Measurements from ENCODE around the gene JAKMIP3.

The JAKMIP3 gene

DNA sequence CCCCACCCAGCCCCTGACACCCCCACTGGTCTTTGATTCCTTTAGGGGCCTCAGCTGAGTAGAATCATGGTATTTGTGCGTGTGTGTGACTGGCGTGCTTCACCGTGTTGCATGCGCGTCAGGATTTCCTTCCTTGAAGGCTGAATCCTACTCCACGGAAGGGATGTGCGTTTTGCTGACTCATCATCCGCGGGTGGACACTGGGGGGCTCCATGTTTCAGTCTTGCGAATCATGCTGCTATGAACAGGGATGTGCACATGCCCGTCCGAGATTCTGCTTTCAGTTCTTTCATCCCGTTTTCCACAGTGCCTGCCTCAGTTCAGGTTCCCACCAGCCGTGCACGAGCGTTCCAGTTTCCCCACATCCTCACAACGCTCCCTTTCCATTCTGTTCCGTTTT is 20.9 kb upstream of the JAKMIP3 start:
- DNase-seq = no peak

DNA sequence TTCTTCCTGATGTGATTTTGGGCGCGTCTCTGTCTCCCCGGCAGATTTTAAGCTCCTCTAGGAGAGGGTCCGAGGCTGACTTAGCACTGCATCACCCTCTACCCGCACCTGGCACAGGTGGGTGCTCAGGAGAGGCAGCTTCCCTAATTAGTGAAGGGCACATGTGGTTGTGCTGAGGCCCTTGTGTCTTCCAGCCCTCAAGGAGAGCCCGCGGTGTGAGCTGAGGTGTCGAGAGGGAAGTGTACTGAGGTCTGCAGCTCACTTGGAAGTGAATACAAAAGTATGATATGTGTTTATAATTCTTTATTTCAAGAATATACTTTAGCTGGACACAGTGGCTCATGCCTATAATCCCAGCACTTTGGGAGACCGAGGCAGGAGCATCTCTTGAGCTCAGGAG is 20.4 kb upstream of the JAKMIP3 start:
- DNase-seq = no peak

DNA sequence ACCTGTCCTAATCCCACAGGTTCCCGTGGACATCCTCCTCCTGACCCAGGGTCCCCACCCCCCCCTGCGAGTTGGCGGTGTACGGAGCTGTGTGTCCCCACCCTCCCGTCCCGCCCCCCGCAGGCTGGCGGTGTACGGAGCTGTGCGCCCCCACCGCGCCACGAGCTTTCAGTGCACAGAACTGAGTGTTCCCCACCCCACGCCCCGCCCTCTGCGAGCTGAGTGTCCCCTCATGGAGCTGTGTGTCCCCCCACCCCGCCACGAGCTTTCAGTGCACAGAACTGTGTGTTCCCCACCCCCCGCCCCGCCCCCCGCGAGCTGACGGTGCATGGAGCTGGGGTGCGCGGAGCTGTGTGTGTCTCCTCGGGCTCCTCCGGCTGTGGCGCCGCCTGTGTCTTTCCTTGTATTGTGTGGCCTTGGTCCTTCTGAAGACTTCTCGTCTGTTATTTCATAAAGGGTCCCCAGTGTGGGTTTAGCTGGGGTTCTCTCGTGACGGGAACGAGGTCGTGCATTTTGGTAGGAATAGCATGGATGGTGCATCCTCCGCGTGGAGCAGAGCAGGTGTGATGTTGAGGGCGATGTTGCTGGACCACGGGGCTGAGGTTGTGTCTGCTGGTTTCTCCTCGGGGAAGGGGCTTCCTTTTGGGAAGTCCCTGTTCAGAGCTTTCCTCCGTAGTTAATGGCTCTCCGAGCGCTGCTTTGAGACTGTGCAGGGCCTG is 18.0 kb upstream of the JAKMIP3 start:
- no peak for DNase-seq

DNA sequence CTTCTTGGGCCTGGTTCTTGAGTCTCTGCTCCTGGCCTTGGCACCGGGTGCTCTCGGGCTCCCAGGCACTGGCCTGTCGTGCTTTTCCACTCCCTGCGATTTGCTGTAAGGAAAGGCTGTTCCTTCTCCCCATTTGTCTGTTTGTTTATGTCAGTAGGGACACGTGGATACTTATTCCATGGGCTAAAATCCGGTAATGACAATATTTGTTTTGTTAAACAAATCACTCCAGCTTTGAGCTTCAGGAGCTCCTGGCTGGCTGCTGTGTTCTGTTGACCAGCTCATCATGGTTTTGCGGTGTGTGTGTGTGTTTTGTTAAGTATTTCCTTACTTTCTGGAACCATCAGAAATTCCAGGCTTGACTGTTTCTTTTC is 17.5 kb upstream of the JAKMIP3 start:
- no peak for DNase-seq

DNA sequence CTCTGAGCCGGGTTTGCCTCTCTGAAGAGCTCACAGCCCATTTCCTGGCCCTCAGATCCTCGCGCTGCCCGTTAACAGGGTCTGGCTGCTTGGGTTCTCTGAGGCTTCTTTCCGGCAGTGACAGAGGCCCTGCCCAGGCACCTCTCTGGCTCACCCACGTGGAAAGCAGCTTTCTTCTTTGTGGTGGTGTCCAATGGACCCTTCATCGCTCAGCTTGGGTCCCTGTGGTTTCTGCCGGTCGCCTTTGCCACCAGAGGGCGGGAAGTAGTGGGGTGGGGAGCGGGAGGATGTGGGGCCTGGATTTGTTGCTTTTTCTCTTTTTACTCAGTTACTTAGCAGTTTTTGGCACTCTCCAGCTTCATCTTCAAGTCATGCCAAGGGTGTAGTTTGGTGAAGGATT is 15.6 kb upstream of the JAKMIP3 start:
- no peak for DNase-seq

DNA sequence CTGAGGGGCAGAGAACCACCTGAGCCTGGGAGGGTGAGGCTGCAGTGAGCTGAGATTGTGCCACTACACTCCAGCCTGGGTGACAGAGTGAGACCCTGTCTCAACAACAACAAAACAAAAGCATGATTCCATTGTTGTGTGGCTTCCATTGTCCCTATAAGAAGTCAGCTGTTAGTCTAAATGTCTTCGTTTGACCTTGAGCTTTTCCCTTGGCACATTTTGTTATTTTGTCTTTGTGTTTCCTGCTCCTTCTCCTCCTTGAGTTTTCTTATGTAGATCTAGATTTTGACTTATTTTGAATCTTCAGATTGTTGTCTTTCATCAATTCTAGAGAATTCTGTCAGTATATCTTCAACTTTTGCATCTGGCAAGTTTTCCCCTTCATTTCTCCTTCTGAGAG is 13.6 kb upstream of the JAKMIP3 start:
- no peak for DNase-seq

DNA sequence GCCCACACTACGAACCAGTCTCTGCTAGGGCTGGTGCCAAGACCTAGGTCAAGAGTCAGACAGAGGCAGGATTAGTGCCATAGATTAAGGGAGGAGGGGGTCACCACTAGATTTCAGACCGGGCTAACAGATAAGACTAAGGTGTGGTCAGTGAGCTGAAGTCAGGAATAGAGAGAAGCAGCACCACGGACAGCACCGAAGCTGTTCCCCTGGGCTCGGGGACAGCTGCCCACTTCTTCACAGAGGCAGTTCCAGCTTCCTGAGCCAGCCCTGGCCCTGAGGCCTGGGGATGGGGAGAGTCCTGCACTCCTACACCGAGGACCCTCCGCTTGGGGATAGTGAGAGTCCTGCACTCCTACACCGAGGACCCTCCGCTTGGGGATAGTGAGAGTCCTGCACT is 11.2 kb upstream of the JAKMIP3 start:
- DNase-seq = no peak

DNA sequence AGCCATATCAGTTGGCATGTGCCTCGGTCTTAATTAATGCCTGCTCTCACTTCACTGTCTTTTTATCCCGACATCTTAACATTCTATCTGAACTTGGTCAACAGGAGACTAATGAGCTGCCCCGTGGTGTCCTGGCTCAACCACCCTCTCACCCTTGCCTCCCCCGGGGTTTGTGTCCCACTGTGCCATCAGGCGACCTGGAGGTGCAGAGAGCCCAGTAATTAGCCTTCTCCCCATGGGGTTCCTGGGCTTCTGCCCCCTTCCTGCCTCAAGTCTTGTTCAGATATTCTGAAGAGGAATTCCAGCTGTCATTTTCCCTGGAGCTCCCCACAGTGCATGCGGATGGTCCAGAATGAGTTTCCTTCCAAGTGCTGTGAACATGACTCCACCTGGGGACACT is 10.1 kb upstream of the JAKMIP3 start:
- DNase-seq = no peak

DNA sequence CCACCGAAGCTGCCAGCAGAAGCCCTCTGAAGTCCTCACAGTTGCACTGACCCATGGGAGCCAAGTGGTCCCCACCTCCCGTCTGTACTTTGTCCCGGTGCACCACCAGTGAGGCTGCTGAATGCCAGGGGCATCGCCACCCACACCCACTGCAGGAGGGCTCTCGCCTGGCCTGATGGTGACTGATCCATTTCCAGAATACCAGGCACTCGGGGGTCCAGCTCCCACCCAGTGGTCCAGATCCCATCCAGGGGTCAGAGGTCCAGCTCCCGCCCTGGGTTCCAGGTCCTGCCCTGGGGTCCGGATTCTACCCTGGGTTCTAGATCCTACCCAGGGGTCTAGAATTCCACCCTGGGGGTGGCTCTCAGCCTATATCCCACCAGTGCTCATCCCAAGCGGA is 9.1 kb upstream of the JAKMIP3 start:
- no peak for DNase-seq

DNA sequence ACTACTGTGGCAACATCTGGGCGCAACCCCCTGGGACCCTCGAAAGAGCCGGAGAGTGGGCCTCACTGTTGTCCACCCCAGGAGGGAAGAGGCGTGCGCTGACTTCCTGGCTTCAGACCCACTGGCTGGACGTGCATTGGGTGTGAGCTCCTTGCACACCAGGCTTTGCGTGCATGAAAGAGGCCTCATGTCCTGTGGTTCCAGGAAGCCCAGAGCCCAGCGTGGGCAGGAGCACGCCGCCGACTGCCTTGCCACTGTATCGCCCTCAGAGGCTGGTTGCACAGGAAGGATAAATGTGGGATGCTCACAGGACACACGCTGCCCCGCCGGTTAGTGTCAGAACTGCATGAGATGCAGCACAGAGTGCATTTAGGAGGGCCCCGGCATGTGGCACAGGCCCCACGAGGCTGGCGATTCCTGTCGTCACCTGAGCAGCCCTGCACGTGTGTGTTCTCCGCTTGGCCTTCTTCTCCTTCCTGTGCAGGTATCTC is 8.5 kb upstream of the JAKMIP3 start:
- DNase-seq = no peak

DNA sequence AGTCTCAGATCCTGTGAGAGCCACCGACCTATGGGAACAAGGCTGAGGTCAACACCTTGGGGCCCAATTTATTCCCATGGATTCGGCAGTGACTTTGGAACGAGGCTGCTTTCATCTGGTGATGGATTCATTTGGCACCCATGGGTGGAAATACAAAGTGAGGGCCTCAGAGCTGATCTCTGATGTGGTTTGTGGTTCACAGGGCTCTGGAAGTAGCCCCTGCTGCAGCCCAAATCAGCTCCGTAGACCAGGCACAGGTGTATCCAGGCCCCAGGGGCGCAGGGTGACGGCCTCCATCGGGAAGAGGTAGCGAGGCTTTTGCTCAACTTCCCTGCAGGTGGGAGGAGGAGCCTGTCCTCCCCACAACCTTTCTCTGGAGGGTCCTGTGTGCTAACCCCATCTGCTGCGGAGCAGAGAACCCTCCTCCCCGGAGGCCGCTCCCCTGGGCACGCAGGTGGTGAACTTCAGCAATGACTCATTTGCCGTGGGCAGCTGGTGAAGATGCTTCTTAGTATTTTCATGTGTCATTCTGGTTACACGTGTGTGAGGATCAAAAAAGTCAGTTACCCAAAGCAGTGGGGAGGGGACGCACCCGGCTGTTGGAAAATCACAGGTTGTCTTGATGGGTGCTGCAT is 7.5 kb upstream of the JAKMIP3 start:
- DNase-seq = no peak

DNA sequence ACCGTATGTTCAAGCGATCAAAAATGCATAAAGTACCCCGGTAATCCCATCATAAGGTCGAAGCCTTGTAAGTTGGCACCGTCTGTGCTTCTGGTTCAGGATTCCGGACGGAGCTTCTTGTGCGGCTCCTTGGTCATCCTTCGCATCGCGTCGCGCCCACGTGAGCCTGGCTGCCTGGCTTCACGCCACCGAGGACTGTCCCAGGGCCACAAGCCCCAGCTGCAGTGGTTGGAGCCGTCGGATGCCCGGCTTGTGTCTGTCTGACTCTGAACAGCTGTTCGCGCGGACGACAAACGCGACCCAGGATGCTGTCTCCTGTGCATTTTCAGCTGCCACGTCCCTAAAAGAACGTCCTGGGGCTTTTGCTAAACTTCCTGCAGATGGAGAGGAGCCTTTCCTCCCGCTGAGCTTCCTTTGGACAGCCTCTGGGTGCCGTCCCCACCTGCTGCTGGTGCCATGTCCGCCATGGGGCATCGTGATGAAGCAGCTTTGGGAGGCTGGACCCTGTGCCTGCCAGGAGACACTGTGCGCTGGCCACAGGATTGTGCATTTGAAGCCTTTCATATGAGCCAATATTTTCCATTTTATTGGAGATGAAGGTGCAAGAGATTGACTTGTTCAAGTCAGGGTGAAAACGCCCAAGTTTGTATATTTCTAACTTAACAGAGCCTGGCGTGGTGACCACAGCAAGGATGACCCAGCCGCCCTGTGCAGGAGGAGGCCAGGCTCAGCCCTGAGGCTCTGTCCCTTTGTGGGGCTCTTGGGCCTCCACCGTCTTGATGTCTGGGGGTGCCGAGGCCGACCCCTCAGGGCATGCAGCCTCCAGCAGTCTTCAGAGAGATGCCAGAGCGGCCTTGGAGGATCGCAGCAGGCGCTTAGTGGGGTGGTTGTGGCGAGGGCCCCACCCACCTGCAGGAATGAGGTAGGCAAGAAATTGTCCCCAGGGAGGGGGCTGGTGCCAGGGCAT is 6.7 kb upstream of the JAKMIP3 start:
- DNase-seq = no peak

DNA sequence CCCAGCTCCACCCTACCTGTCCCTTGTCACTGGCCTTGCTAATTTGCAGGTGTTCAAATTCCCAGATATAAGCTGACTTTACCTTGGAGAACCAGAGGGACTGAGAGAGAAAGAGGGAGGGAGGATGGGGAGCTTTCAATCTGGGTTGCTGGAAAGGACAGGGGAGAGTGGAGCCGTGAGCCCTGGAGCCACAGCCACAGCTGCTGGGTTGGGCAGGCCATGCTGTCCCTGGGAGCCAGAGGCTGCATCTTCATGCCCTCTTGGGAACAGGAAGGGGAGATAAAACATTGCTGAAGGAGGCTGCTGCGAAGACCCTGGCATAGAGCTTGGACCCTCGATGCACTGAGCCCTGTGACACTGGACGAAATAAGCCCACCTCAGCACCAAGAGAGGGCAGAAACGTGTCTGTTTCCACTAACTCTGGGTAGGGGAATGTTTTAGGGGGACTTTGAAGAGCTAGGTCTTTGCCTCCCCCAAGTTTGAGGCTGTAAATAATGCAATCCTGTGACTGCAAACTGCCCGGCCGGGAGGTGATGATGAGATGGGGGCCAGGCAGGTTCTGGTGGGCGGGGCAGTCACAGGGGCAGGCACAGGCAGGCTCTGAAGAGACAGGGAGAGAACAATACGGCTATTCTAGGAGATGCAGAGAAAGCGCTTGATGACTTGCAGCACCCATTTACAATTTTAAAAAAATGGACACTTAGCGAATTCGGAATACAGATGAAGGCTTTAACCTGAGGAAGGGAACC is 5.8 kb upstream of the JAKMIP3 start:
- no peak for DNase-seq

DNA sequence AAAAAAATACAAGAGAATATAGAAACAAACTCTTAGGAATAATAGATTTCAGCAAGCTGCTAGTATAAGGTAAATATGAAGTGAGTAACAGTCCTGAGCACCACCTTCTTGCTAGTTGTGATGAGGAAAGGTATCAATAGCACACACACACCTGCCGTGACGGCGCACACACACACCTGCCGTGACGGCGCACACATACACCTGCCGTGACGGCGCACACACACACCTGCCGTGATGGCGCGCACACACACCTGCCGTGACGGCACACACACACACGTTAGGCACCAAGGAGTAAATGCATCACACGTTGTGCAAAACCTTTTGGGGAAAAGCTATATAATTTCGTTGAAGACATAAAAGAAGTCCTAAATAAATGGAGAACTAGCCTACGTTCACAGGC is 4.7 kb upstream of the JAKMIP3 start:
- DNase-seq = no peak

DNA sequence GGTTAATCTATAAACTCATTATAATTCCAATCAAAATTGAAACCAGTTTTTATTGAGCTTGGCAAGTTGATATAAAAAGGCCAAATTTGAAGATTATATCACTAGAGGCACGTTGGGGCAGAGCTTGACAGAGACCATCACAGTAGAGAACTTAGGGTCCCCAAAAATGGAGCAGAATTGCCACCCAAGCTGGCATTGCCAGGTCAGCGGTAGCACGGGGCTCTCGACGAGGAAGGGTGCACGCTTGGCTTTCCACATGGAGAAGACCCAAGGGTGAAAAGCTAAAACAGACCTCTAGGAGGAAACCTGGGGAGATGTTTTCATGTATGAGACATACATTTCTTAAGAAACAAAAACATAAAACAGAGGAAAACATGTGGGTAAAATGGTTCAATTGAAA is 4.3 kb upstream of the JAKMIP3 start:
- no peak for DNase-seq

DNA sequence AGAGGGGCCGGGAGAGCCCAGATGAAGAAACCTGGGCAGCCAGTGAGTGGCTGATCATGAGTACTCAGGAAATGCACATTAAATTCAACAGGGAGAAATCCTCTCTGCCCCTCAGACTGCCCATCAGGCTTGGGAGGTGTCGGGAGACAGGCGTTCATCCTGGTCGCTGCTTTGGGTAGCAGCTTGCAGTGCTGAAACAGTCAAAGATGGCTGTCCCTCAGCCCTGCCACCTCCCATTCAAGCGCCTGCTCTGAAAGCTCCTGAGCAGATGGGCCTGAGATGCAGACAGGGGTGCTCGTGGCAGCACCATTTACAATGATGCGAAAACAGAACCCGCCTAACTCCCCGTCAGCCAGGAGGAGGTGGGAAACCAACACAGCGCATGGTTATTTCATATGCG is 3.6 kb upstream of the JAKMIP3 start:
- DNase-seq = no peak

DNA sequence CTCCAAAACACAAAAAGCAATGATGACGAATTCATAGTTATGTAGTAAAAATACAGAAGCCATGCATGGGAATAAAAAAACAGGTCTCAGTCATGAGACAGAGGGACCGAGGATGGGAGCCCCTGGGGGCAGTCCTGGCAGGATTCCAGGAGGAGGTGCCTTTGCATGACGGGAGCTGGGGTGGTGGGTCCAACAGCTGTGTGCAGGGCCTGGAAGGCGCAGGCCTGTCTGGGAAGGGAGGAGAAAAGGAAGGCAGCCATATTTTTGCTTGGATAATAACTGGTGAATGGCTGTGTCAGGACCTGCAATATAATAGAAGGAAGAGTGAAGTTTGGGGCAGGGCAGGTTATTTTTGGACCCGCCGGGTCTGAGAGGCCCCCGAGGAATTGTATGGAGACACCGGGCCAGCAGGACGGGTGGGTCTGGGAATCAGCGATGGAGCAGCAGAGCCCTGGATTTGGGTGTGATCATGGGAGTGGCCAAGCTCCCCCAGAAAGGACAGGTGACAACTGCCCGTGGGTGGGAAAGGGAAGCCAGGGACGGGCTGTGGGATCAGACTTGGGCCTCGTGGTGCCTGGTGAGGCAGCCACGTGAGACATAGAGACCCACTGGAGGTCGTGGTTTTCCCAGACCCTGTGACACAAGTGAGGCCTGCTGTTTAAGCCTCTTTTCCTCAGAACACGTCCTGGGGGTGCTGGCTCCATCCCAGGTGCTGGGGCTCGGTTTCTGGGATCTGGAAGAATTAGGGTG is 2.9 kb upstream of the JAKMIP3 start:
- no peak for DNase-seq

DNA sequence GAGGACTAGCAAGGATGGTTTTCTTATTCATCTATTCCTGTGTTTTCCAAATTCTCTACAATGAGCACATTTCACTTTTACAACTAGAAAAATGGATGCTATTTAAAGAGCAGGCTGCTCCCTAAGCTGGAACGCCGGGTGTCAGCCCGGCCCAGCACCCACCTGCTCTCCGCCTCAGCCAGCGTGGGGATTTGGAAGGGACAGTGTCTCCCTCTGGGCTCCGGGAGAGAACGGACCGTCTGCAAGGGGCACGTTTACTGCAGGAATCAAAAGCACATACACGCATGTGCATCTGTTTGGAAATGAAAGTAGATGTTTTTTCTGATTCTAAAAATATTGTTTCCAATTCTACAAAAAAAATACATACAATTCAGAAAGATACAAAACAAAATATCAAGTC is 2.3 kb upstream of the JAKMIP3 start:
- no peak for DNase-seq

DNA sequence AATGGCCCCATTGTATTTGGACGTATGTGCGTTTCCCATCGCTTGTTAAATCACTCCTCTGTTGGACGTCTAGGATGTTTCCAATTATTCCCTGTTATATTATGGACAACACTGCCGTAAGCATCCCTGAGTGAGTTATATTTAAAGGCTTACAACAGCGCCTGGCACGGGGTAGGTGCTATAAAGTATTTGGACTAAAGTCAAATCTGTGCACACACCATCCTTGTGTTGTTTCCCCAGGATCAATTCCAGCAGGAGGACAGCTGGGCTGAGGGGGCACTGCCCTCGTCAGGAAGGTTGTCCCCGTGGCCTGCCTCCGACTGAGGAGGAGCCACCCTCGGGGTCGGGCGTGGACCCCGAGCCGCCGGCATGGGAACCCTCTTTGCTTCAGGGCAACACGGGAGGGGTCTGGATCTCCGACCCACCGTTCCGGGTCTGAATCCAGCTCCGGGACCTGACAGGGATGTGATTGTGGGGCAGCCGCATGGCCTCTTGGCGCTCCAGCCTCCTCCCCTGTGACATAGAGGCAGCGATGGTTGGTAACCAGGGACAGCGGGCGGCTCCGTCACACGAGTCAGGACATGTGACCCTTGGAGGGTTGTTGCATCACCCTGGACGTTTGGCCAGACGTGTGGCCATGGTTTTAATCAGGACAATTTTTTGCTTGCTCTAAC is 1.5 kb upstream of the JAKMIP3 start:
- no peak for DNase-seq

DNA sequence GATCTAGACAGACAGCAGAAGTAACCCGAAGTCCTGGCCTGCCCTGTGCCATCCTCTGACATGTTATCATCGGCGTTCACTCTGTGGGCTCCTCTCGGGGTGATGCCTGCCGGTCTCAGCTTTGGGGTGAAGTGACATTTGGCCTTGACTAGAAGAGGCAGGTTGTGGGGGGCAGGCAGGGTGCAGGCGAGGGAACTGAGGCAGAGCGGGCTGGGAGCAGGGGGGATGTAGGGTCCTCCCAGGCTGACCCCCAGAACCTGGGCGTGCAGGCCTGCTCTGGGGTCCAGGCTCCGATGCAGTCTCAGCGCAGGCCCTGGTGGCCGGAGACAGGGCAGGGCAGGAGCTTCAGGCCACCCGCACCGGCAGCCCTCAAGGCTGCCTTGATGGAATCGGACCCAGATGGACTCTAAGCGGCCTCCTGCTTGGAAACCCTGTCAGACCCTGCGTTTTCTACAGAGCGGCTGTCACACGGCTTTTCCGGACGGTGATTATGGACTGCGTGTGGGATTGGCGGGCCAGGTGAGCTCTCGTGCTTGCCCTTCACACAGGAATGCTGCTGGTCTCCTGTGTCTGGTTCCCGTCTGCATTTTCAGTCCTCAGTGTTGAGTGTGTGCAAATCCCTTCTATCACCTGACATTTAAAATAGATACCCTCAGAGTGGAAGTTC is 842 bp upstream of the JAKMIP3 start:
- no peak for DNase-seq

DNA sequence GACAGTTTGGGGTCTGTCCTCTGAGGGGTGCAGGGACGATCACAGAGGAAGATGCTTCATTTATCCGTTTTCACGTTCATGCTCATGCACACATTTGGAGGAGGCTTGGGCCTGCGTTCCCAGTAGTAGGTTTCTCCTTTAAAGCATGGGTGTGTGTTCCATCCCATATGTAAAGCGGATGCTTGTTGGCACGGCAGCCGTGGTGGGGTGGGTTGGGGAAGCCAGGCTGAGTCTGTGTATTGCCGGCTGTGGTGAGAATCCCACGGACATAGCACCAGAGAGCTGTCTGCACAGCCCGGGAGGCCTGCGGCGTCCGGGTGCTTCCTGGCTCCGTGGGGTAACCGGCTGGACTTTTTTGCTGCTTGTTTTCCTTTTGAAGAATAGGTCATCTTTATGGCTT is 440 bp downstream of the JAKMIP3 start:
- no peak for DNase-seq
